HG02571 (cell line): Measurements from ENCODE around the gene DGCR6.
"Not testable (repeated sequence)": the region's sequence is repeated elsewhere in the genome, so short reads cannot be mapped to it uniquely, and the experiment has no call there.

Source experiments
- ATAC-seq: cut with Tn5 transposase; IDR thresholded peaks from one replicate; pipeline ENCODE4 v1.9.1; 2021; ENCODE audit warnings: mild to moderate bottlenecking, moderate library complexity; ENCODE audit not compliant: unreplicated experiment

DGCR6 gene

DNA sequence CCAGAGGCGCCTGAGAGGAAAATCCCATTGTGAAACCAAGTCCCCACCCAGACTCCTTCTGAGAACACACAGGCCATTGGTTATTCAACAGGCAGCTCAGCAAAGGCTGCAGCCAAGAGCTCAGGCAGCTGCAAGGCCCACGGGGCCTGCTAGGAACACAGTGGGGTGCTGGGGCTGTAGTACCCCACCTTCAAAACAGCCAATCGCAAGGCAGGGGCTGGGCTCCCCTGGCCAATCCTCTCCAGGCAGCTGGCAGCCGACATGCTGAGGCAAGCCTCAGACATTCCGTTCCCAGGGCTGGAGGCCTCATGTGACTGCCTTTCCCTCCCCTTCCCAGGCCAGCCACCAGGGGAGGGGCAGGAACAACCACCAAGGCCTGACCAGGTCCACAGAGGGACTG lies 23.3 kb downstream of the DGCR6 start:
- ATAC-seq, result no peak

DNA sequence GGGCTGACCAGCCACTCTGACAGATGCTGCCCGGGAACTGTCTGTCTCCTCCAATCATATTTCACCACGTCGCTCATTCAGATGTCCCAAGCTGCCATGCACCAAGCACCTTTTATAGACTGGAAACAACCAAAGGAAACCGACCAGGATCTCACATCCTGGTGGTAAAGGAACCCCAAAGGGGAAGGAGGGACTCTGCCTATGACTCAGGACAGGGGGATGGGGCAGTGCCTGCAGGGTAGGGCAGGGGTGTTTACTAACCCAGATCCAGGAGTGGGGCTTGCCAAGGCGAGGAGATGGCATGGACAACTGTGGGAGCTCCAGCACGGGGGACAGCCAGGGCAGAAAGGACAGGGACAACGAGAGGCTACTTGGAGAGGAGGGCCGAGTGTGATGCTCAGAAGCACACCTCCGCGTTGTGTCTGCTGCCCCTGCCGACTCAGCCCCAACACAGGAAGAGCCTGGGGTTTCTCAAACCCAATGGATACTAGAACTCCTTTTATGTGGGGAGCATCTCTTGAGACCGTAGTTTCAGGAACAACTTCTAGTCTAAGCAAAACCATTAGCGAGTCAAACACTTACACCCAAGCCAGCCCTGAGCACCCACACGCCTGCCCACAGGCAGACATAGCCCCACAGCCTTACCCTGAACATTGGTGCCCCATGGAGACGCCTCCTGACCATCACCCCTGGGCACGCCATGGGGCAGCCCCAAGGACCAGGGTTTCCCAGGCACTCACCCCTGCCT lies 26.0 kb downstream of the DGCR6 start:
- no peak for ATAC-seq

DNA sequence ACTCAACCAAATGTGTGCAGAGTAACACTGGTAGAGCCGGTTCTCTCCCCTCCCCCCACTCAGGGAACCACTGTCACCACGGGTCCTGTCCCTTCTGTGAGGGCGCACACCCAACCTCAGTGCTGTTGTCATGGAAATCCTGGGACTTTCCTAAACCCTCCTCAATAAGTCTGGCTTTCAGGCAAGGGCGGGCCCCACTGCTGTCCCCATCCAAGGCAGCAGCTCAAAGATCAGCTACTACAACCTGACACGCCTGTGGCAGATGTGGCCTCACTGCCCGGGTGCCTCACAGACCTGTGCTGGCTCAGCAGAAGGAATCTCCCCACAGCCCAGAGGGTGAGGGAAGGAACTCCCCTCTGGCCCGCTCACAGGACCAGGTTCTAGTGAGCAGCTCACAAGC lies 27.8 kb downstream of the DGCR6 start:
- ATAC-seq, result no peak

DNA sequence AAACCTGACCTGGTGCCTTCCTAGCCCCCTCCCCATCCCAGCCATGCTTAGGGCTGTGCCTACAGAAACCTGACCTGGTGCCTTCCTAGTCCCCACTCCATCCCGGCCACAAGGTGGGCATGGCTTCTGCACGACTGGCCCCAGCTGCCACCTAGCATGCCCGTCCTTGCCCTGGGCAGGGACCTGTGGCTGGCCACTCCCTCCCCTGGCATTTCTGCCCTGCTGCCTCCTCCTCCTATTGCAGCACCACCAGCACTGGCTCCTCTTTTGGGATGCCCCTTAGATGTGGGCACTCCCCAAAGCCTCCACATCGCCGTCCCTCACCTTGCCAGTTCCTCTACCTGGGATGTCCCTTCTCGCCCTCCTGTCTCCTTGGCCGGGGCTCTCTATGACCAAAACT lies 28.6 kb downstream of the DGCR6 start:
- not testable (repeated sequence) for ATAC-seq

DNA sequence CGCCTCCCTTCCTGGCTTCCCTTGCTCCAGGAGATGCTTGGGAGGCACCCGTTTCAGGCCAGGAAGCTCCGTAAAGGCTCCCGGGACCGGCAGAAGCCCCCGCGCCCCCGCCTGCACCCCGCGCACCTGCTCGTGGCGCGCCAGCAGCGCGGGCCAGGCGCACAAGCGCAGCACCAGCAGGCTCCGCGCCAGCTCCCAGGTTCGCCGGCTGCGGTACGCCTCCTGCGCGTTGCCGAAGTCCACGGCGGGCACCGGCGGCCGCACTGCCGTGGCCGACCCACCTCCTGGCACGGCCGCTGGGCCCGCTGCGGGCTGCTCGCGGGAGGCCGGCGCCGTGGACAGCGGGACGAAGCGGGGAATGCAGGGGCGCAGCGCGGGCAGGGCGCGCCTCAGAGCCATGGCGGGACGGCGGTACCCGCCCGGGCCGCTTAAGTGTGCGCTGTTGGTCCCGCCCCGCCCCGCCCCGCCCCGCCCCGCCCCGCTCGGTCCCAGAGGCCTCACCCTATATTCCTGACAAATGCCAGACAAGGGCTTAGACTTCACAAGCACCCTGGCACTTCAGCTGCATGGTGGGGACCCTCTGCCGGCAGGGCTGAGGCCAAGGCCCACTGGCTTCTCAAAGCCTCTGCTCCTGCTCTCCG lies 29.9 kb downstream of the DGCR6 start, which contains the start of gene PRODH:
PRODH (minus strand) TSS at position 405 of the 641 bp plus-strand sequence; CDS start at position 399, 6 bp downstream.
- no peak for ATAC-seq

DNA sequence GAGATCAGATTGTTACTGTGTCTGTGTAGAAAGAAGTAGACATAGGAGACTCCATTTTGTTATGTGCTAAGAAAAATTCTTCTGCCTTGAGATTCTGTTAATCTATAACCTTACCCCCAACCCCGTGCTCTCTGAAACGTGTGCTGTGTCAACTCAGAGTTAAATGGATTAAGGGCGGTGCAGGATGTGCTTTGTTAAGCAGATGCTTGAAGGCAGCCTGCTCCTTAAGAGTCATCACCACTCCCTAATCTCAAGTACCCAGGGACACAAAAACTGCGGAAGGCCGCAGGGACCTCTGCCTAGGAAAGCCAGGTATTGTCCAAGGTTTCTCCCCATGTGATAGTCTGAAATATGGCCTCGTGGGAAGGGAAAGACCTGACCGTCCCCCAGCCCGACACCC lies 32.6 kb downstream of the DGCR6 start:
- ATAC-seq, result not testable (repeated sequence)

DNA sequence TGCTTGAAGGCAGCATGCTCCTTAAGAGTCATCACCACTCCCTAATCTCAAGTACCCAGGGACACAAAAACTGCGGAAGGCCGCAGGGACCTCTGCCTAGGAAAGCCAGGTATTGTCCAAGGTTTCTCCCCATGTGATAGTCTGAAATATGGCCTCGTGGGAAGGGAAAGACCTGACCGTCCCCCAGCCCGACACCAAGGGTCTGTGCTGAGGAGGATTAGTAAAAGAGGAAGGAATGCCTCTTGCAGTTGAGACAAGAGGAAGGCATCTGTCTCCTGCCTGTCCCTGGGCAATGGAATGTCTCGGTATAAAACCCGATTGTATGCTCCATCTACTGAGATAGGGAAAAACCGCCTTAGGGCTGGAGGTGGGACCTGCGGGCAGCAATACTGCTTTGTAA lies 41.0 kb downstream of the DGCR6 start:
- not testable (repeated sequence) for ATAC-seq

DNA sequence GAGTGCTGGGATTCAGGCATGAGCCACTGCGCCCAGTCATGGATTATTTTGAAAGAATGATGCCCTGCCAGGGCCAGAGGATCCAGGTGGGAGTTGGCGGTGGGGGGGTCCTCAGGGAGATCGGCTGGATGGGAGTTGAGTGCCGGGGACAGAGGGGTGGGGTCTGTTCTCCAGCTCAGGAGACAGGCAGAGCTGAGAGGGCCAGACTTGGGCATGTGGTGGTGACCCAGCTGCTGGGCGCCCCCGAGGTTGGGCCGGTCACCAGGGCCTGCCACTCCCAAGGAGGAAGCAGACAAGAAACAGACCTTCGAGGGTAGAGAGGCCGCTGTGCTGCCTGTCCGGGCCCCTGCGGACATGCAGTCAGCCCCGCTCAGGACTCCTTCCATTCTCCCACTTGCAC lies 41.8 kb downstream of the DGCR6 start:
- ATAC-seq, result no peak

DNA sequence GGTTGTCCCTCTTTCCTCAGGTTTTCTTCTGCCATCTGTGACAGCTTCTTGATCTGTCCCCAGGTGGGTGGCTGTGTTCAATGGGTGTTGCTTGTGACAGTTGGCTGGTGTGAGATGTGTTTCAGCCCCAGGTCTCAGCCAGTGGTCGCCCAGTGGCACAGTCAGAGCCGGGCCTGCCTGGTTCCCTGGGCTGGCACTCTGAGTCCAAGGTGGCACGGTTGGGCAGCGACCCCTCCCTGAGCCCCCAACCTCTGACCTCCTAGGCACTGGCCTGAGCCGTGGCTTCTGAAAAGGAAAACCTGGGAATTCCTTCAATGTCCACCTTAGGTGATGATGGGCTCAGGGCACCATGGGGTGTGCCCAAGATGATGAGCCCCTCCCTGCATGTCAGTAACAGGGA lies 44.0 kb downstream of the DGCR6 start:
- ATAC-seq, result no peak

DNA sequence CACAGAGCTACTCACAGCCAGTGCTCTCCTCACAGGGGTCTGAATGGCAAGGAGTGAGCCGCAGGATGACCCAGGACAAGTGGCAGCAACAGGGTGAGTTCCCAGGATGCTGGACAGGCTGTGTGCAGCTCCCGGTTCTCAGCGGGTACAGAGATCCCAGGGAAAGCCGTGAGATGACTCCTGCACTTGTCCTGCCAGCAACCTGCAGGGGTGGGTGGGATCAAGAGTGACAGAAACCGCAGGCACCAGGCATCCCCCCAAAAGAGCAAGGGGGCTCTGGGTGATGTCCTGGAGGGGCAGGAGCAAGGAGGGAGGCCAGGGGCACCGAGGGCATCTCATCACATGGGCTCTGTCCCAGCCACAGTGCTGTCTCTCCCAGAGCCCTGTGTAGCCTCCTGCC lies 45.9 kb downstream of the DGCR6 start:
- no peak for ATAC-seq

DNA sequence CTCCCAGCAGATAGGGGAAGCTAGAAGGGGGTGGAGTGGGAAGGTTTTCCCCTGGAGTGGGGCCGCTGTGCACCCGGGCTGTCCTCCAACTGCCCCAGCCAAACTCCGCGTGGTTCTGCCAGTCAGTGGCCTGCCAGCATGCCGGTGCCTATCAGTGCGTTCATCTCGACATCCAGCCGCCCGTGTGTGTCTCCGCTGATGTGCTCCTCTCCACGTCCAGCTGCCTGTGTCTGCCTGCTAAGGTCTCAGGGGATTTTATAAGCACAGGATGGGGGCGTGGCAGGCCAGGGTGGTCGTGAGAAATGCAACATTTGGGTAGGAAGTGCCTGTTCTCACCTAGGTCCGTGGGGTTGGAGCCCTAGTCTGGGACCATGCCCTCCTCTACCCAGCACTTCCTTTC lies 47.0 kb downstream of the DGCR6 start:
- ATAC-seq, result not testable (repeated sequence)

DNA sequence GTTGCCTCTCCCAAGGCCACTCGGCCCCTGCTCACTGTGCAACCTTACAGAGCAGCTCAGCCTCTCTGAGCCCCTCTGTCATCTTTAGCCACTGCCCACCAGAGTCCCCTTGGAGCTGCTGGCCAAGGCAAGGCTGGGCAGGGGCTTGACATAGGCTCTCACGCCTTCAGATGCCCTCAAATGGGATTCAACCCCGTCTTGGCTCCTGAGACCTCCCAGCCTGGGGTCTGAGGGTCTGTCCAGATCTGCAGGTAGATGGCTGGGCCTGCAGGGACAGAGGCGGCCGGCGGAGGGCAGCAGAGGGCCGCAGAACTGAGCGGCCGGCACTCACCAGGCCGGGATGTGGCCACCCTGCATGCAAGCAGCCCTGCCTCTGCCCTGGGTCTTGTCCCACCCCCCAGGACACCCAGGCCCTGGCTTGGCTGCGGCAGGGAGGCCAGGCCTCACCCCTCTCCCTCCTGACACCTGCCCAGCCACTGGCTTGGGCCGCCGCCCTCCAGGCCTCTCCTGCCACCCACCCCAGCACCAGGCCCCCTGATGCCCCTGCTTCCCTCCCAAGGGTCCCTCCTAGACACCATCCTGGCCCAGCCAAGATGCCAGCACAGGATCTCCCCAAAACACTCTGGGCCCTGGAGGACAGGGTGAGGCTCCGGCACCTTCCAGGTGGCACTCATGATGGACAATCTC lies 48.3 kb downstream of the DGCR6 start:
- not testable (repeated sequence) for ATAC-seq

DNA sequence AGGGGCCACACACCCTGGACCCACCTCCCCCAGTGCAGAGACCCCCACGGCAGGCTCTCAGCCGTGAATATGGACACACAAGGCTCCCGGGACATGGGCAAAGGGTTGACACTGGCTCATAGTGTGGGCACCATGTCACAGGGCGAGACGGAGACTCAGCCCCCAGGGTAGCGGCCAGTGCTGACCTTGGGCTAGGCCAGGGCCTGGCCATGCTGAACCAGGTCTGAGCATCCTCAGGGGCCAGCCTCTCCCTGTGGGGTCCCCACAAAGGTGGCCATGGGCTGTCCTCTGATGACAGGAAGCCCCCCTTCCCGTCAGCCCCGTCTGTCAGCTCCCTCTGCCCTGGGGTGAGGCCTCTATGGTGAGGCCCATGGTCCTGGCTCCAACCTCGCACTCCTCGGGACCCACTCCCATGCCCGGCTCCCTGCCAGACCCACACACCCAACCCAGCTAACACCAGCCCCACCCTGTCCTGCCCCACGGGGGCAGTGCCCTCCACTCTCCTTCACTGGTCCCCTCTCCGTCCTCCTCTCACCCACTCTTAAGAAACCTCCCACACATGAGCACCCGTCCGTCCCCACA lies 49.0 kb downstream of the DGCR6 start:
- no peak for ATAC-seq

DNA sequence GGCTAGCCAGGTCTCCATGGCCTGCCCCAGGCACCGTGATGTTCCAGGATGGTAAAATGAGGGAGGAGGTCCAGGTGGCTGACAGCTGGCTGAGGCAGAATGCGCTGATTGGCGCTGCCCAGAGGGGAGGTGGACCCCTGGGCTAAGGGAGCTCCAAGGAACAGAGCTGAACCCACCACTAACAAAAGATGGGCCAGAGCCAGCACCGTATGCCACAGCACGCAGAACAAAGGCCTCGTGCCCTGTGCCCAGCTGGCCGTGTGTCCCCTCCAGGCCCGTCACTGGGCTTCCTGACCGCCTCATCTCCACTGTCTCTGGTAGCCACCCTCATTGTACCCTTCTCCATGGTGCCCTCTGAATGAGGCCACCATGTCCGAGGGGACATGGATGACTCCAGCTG lies 49.6 kb downstream of the DGCR6 start:
- no peak for ATAC-seq

DNA sequence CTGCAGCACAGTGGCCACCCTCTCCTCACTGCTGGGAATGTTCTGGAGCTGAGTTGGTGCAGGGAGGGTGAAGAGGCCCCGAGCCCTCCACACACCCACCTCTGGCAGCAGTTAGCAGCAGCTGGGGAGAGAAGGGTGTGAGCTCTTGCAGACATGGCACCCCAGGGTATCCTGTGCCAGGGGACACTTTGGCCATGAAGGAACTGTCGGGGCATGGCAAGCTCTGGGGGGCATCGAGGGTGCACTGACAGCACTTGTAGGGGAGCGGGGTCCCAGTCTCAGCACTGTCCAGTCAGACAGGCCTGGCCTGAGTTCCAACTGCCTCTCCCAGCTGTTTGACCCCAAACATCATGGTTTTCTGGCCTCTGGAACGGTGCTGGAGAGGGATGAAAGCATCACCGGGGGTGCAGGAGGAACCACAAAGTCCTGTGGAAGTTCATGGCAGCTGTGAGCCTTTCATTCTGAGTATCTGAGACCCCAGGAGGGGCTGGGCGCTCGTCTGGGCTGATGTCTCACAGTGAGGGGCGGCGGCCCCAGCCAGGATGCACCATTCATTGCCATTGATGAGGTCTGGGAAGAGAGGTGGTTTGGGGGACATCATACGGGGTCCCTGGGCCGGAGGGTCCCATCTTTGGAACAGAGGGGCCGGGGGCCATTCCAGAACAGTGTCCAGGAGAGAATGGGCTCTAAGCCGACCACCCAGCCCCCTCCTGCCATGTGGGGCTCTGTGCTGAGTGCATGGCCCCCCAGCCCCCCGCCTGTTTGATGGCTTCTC lies 50.2 kb downstream of the DGCR6 start:
- ATAC-seq, result not testable (repeated sequence)

DNA sequence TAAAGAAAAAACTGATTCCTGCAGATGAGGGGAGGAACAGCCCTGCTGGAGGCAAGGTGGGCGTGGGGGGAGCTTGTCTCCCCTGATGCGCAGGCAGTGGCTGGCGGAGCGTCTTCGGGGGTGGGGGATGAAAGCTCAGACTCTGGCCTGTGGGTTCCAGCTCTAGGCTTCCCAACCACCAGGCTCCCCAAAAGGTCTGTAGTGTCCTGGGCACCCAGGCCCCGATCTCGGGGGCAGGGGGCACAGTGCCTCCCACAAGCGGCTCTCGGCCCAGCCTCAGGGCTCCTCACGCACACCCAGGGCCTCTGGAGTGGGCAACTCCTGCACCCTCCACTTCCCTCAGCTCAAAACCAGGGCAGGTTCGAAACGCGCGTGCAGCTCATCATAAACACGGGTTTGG lies 50.8 kb downstream of the DGCR6 start:
- ATAC-seq, result not testable (repeated sequence)

DNA sequence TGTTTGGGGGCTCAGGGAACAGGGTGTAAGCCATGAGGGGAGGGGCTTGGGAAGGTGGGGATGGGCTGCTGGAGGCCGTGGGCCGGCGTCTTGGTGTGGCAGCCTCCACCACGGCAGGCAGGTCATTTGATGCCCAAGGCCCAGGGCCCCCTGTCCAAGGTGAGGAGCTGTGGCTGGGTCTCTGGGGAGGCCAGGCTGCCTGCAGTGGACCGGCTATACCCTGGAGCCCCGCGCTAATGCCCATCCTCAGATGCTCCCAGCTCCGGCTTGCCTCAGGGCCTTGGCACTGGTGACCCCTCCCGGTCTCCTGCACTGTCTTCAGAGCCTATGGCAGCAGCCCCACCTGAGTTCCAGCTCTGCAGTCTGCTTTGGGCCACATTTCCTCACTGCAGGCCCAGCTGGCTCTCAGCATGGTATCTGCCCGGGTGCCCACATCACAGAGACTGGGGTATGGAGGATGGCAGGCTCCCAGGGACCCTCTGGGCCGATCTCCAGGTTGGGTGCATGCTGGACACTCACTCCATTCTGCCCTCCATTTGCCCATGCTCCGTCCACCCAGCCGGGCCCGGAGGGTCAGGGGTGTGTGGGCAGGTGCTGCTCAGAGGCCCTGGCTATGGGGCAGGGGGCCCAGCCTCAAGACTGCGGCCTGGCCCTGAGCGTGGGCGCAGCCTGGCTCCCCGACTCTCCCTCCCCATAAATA lies 51.7 kb downstream of the DGCR6 start:
- not testable (repeated sequence) for ATAC-seq

DNA sequence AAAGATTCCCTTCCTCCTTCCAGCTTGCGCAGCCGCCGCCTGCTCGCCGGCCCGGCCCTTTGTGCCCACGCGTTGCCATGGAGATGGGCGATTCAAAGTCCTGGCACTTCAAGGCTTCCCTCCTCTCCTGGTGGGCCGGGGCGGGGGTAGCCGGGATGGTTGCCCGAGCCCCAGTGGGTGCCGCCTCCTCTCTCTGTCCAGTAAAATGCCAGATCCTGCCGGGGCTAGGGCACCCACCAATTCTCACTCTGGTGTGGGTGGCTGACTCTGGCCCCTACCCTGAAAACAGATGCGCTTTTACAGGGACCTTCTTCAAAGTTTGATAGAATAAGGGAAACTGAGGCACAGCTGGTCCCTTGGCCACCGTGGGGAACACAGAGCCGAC lies 52.2 kb downstream of the DGCR6 start:
- not testable (repeated sequence) for ATAC-seq

DNA sequence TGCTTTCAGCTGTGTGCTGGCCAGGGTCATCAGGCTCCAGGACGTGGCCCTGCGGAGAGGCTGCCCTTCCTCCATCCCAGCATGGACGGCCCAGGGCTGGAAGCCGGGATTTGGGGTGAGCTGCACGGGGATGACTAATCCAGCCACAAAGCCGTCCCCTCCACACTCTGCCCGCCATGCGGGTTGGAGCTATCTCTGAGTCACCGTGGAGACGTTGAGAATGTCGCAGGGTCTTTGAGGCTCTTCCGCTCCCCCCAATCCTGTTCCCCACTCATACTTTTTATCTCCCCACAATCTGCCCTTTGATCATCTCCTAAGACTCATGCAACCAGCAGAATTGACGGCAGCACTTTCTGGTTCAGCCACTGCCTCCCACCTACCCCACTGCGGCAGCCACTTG lies 52.6 kb downstream of the DGCR6 start:
- ATAC-seq, result not testable (repeated sequence)

DNA sequence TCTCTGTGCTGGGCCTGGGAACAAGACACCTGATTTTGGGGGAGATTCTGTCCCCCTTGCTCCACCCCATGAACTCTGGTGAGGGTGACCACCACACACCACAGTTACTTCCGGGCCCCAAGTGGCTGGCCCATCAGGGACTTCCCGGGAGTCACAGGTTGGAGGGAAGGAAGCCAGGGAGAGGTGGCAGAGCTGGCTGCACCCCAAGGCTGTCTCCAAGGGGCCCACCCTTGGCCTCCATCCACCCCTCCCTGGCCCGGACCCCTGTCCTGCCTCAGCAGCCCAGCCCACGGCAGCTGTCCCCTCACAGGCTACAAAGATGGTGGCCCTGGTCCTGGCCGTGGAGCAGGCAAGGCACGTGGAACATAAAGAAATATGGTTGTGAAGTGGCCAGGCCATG lies 53.1 kb downstream of the DGCR6 start:
- ATAC-seq, result not testable (repeated sequence)
